BE2C (cell line): ENCODE data around the gene MAN1C1.
"Not testable (repeated sequence)": the region's sequence is repeated elsewhere in the genome, so short reads cannot be mapped to it uniquely, and the experiment has no call there.

Source experiments
- DNase-seq: peaks from one replicate; pipeline ENCODE4 v3.0.0-alpha.2; 2020
- H3K27me3 ChIP-seq: fragments of 250-450 bp; sonication (Bioruptor Pico); 2 replicates; pipeline ENCODE4 v1.5.1; 2020; ENCODE audit warnings: mild to moderate bottlenecking
- H3K36me3 ChIP-seq: fragments of 250-450 bp; sonication (Bioruptor Pico); 2 replicates; pipeline ENCODE4 v1.5.1; 2020; ENCODE audit warnings: mild to moderate bottlenecking
- H3K4me1 ChIP-seq: fragments of 250-450 bp; sonication (Bioruptor Pico); 2 replicates; pipeline ENCODE4 v1.5.1; 2020
- H3K4me3 ChIP-seq: 2 replicates; pipeline ENCODE4 v1.5.1; 2011; ENCODE audit warnings: low read depth, low read length
- H3K9me3 ChIP-seq: fragments of 250-450 bp; sonication (Bioruptor Pico); 2 replicates; pipeline ENCODE4 v1.5.1; 2020
- TF ChIP-seq, protein P1 (sequence below): IDR thresholded peaks from 2 replicates; pipeline ENCODE4 v1.5.1; 2012; ENCODE audit warnings: mild to moderate bottlenecking, low read depth, low read length

MAN1C1 gene

DNA sequence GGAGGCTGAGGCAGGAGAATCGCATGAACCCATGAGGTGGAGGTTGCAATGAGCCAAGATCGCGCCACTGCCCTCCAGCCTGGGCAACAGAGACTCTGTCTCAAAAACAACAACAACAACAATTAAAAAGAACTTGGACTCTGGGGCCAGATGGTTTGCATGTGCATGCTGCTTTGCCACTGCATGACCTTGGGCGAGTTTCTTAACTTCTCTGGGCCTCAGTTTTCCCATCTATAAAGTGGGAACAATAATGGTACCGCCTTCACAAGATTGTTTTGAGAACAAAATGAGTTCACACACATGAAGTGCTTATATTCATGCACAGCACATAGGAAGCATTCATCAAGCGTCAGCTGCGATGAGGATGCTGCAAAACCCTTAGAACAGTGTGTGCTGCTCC is 74.6 kb downstream of the MAN1C1 start:
- Histone ChIP-seq H3K9me3 (no peaks in the 10 kb centered on the region), H3K27me3 (no peaks in the 10 kb centered on the region), H3K36me3 (no peaks in the 10 kb centered on the region), H3K4me3 (no peak overlapping the region), H3K4me1 (peaks cover 3% of the 10 kb centered on the region; the same call in 1 of the 2 replicates)
- DNase-seq: no peak
- TF ChIP-seq, protein P1, sequence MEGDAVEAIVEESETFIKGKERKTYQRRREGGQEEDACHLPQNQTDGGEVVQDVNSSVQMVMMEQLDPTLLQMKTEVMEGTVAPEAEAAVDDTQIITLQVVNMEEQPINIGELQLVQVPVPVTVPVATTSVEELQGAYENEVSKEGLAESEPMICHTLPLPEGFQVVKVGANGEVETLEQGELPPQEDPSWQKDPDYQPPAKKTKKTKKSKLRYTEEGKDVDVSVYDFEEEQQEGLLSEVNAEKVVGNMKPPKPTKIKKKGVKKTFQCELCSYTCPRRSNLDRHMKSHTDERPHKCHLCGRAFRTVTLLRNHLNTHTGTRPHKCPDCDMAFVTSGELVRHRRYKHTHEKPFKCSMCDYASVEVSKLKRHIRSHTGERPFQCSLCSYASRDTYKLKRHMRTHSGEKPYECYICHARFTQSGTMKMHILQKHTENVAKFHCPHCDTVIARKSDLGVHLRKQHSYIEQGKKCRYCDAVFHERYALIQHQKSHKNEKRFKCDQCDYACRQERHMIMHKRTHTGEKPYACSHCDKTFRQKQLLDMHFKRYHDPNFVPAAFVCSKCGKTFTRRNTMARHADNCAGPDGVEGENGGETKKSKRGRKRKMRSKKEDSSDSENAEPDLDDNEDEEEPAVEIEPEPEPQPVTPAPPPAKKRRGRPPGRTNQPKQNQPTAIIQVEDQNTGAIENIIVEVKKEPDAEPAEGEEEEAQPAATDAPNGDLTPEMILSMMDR: no peak

DNA sequence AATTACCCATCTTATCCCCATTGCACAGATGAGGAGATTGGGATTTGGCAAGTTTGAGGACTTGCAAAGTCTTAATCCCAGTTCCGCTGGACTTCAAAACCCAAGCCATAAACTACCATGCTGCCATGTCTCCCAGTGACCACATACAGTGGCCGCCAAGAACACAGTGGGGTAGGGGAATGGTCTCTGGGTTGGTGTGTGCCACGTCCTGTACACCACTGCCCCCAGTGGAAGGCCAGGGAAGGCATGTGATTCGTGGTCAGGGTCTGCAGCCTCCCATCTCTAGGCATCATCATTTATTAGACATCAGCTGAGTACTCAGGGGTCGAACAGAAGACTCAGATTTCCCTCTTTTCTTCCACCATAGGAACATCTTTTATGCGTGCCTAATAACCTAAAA is 76.0 kb downstream of the MAN1C1 start:
- TF ChIP-seq, protein P1: peak; percentile 52

DNA sequence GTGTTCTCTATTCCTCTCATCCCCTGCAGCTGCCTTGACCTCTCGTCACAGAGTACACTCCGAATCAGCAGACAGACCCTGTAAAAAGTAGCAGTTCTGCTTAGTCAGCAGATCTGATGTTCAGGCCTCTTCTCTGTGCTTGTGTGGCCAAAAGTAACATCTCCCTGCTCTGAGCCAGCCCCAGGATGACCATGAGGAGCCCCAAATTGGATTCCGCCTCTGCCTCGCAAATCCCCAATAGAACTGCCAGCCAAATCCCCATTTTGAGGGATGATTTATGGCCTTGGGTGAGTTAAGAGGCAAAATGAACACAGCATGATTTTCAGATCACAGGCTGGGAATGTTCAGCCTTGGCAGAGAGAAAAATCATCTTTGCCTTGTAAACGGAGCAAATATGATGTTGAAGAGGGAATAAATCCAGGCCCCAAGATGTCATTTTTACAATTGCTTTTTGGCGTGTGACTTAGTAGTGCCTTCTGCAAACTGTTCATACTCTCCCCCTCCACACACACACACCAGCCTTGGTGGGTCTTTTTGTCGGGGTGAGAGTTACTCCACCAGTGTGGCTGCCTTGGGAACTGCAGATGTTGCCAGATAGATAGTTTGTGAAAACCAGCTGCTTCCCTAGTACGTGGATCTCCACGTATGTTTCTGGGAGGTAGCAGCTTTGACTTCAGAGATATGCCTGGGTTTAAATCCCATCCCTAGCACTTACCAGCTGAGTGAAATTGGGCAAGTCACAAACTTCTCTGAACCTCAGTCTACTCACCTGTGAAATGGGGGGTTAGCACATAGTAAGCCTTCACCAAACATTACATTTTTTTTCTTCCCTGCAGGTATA is 77.8 kb downstream of the MAN1C1 start:
- TF ChIP-seq, protein P1: no peak
- no peak for DNase-seq
- Histone ChIP-seq H3K4me3 (no peak overlapping the region), H3K9me3 (no peaks in the 10 kb centered on the region), H3K27me3 (no peaks in the 10 kb centered on the region), H3K4me1 (no peaks in the 10 kb centered on the region), H3K36me3 (no peaks in the 10 kb centered on the region)

More for the DNA sequence above, 76.0 kb downstream of the MAN1C1 start:
- Histone ChIP-seq H3K36me3 (no peaks in the 10 kb centered on the region), H3K4me3 (no peak overlapping the region), H3K9me3 (no peaks in the 10 kb centered on the region), H3K27me3 (no peaks in the 10 kb centered on the region), H3K4me1 (peaks cover 3% of the 10 kb centered on the region; the same call in 1 of the 2 replicates)
- DNase-seq: peak; percentile 41

DNA sequence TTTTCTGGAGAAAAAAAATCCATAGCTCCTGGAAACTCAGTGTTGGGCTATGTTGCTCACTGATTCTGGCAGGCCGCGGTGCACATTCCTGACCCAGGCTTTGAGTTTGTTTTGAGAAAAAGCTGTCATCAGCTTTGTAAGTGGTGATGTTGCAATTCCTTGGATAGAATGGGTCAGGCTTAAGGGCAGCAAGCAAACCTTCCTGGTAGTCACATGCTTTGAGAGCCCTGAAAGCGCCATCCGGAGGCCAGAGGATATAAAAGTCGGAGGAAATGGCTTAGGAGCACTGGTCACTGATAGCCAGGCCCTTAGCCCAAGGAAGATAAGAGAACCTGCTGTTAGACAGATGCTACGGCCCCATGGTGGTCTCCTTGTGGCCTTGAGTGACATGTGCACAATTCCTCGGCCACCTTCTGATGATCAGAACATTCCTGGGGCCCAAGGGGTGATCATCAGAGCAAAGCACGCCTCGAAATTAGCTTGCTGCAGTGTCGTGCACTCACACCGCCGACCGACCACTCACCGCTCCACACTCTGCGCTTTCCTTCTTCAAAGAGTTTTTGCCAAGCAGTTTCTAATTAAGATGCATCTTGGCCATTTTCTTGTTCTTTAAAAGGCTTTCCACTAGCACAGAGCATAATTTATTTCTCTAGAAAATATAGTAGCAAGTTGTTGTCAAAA is 78.6 kb downstream of the MAN1C1 start:
- TF ChIP-seq, protein P1: no peak; the same call in 1 of the 2 replicates
- Histone ChIP-seq H3K36me3 (no peaks in the 10 kb centered on the region), H3K4me1 (peaks cover 8% of the 10 kb centered on the region), H3K9me3 (no peaks in the 10 kb centered on the region), H3K27me3 (no peaks in the 10 kb centered on the region), H3K4me3 (no peak overlapping the region)
- no peak for DNase-seq

DNA sequence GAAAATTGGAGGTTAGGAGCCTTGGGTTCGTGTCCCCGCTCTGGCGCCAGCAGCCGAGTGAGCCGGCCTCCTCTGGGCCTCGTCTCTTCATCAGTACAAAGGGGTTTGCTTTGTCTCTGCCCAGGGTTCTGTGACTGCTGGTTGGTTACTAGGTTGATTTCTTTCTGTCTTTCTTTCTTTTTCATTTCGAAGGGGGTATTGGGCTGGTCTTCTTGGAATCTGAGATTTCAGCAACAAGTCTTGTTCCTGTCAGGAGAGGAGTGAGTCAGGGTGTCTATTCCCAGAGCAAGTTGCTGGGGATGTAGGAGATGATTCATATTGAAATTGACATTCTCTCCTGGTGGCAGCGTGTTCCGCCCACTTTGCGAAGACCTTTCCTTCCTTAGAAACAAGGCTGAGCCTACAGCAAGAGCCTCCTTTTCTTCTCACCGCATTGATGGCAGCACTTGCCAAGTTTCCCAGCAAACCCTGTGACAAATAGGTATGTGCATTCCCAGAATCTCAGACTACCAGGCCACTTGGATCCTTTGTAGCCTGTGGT is 79.2 kb downstream of the MAN1C1 start:
- Histone ChIP-seq H3K4me3 (no peak overlapping the region), H3K9me3 (no peaks in the 10 kb centered on the region), H3K27me3 (no peaks in the 10 kb centered on the region), H3K36me3 (no peaks in the 10 kb centered on the region), H3K4me1 (peaks cover 11% of the 10 kb centered on the region)
- TF ChIP-seq, protein P1: no peak
- no peak for DNase-seq

DNA sequence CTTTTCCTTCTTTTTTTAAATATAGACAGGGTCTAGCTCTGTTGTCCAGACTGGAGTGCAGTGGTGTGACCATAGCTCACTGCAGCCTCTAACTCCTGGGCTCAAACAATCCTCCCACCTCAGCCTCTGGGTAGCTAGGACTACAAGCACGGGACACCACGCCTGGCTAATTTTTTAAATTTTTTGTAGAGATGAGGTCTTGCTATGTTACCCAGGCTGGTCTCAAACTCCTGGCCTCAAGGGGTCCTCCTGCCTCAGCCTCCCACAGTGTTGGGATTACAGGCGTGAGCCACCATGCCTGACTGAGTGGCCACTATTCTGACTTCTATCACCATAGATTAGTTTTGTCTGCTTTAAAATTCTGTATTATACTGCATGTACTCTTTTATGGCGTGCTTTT is 80.1 kb downstream of the MAN1C1 start:
- not testable (repeated sequence) for H3K4me3 ChIP-seq, H3K9me3 ChIP-seq, H3K27me3 ChIP-seq, H3K36me3 ChIP-seq, DNase-seq
- H3K4me1 ChIP-seq: peaks cover 11% of the 10 kb centered on the region
